ENCODE measurements around the gene ARPC1B. TPM values are rescaled to one million over a fixed set of nuclear protein-coding genes. Genes with fewer than 3 reads are reported as not detected.

The ARPC1B gene
- total RNA-seq = 450 and 486 TPM in 2 replicates

DNA sequence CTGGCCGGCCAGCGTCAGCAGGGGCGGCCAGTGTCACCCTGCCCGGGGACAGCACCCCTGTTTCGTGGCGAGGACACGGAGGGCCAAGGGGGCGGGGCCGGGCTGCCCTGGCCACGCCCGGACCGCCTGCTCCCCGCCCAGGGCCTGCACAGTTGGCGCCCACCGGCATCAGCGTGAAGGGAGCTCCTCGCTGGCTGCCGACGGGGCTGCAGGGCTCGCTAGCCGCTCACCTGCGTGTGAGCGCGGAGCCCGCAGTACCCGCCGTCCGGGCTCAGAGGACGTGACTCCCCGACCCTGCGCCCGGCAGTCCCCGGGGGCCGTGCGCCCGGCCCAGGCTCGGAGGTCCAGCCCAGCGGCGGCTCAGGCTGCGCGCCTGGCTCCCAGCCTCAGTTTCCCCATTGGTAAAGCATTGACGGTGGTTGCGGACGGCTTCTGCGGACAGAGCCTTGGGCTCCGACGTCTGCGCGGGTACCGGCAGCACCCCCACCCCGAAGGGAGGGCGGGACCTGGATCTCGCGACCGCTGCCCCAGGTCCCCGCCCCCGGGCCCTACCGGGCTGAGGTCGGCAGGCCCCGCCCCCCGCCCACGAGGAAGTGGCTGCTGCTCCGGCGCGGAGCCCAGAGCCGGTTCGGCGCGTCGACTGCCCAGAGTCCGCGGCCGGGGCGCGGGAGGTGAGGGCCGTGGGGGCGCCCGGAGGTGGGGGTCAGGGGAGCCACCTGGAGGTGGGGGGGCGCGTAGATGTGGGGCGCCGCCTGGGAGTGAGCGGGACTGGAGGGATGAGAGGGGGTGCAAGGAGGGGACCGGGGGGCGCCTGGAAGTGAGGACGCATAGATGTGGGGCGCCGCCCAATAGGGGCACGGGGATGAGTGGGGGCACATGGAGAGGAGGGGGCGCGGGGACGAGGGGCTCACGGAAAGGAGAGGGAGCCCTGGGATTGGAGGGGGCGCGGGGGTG is at the start of gene ARPC1B:
Gene ARPC1B, plus strand, starts transcription at position 620 of the 954 bp plus-strand sequence. CDS start 10,985 bp downstream, outside the sequence.

DNA sequence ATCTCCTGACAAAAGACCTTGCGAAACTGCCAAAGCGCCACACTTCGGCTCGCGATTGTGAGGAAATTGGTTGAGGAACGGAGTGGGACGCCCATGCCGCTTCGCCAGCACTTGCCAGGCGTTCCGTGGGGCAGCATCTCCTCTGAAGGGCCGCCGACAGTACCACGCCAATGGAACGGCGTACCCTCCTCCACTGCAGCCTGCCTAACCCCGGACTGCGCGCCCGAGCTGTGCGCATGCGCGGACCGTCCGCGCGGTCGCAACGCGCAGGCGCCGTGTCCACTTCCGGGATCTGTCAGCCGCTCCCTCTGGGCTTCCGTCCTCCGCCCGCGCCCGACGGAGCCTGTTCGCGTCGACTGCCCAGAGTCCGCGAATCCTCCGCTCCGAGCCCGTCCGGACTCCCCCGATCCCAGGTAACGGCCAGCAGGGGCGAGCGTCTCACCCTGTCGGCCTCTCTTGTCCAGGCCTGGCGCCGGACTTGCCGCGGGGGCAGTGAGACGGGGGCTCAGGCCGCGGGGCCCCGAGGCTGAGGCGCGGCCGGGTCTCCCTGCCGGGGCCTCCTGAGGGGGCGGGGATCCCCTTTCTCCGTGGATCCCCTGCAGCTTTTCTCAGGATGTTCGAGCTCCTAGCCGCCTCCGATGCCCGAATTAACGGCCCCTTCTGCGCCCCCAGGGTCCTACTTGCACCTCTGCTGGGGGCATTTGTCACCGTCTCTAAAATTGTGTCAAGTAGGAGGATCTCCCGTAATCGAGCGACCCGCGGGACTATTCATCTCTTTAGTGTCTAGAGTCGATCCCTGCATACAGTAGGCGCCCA is 48.7 kb upstream of the ARPC1B start, which contains the start of gene ARPC1A:
Gene ARPC1A, plus strand, starts transcription at position 307 of the 816 bp plus-strand sequence. CDS start 7,456 bp downstream, outside the sequence.

DNA sequence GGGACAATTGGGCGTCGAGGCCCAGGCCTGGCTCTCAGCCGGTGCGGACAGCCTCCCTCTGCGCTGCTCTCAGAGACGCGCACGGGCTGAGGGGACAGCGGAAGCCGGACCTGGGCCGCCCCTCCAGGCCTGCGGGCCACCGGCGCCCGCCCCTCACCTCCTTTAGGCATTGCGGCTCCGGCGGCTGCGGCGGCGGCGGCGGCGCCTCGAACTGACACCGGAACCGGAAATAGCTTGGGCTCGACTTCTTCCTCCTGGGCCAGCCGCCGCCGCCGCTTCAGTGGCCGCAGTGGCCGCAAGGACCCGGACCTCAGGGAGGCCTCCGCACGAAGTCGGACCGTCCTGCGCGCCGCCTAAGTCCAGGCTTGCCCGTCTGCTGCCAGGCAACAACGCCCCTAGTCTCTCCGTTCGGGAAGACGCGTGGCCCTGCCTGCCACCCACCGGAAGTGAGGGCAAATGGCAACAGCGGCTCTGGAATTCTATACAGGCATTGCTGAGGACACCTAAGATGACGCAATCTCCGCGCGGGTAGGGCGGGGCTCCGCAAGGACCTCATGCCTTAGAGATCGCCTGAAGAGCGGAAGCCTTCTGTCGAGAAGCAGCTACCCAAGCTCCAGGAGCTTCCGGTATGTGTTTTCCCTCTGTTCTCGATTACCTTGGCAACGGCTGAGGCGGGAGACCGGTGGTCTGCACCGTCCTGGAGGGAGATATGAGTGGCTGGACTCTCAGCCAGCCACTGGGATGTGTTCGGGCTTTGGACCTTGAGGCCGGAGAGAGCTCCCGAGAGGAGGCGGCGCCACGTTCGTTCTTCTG is 34.1 kb downstream of the ARPC1B start, which contains the start of the genes BUD31 and PDAP1:
Gene BUD31, plus strand, starts transcription at position 591 of the 813 bp plus-strand sequence. CDS start 2,124 bp downstream, outside the sequence.
Gene PDAP1, minus strand, starts transcription at position 219 of the 813 bp plus-strand sequence. Its CDS starts 49 bp downstream, at position 170.

DNA sequence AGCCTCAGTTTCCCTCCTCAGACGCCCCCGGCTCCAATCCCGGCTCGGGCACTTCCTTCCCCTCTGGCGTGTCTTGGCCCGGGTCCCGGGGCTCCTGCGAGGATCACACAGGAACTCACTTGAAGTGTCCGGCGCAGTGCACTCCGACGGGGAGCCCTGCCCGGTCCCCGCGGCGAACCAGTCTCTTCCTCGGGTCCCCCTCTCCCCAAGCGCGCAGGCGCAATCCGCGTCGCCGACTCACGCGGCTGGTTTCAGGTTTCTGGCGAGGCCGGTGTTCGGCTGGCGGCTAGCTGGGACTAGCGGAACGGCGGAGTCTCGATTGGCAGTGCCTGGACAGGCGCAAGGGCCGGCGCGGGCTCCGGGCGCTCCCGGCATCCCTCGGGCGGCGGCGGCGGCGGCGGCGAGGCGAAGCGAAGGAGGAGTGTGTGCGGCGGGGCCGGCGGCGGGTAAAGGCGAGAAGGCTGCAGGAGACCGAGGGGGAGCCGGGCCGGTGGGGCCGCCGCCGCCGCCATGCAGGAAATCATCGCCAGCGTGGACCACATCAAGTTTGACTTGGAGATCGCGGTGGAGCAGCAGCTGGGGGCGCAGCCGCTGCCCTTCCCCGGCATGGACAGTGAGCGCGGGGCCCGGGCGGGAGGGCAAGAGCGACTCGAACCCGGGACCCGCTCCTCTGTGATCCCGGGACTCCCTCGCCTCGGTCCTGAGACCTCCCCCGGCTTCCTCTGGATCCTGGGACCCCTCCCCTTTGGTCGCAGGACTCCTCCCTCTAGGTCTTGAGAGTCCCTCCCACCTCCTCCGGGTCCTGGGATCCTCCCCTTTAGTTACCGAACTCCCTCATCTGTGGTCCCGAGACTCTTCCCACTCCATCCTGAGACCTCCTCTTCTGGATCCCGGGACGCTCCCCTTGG is 64.3 kb downstream of the ARPC1B start, which contains the start of the genes CPSF4 and PTCD1:
Gene CPSF4, plus strand, starts transcription at position 371 of the 908 bp plus-strand sequence. Its CDS starts 140 bp downstream, at position 511.
Gene PTCD1, minus strand, starts transcription at position 226 of the 908 bp plus-strand sequence. CDS start 3,556 bp downstream, outside the sequence.

Other genes starting within 250 kb of the ARPC1B start
- gene SMURF1, start 230.6 kb upstream of the ARPC1B start, total RNA-seq = 21.3 and 29.0 TPM in 2 replicates
- 0.39 TPM in 1 of 2 replicates, not detected in the other for gene KPNA7, start 166.6 kb upstream of the ARPC1B start, total RNA-seq
- gene MYH16, start 101.9 kb upstream of the ARPC1B start, total RNA-seq = 1.1 and 1.2 TPM in 2 replicates
- 192 and 200 TPM in 2 replicates for gene ARPC1A, start 48.8 kb upstream of the ARPC1B start, total RNA-seq
- gene PDAP1, start 33.9 kb downstream of the ARPC1B start, total RNA-seq = 102 and 201 TPM in 2 replicates
- 75.7 and 110 TPM in 2 replicates for gene BUD31, start 34.2 kb downstream of the ARPC1B start, total RNA-seq
- gene PTCD1, start 64.1 kb downstream of the ARPC1B start, total RNA-seq = 2.7 and 8.9 TPM in 2 replicates
- 27.7 and 33.9 TPM in 2 replicates for gene CPSF4, start 64.2 kb downstream of the ARPC1B start, total RNA-seq
- gene ATP5MF, start 91.4 kb downstream of the ARPC1B start, total RNA-seq = 2,257 and 3,102 TPM in 2 replicates
- gene ZNF789, start 98.2 kb downstream of the ARPC1B start, total RNA-seq = 0.86 and 3.5 TPM in 2 replicates
- 14.7 and 14.8 TPM in 2 replicates for gene ZNF394, start 125.6 kb downstream of the ARPC1B start, total RNA-seq
- gene ZKSCAN5, start 129.9 kb downstream of the ARPC1B start, total RNA-seq = 6.4 and 7.0 TPM in 2 replicates
- gene FAM200A, start 177.4 kb downstream of the ARPC1B start, total RNA-seq = 3.4 and 4.7 TPM in 2 replicates
- 44.3 and 46.9 TPM in 2 replicates for gene ZNF655, start 183.9 kb downstream of the ARPC1B start, total RNA-seq
- 0.47 TPM in 1 of 2 replicates, not detected in the other for gene TMEM225B, start 223.5 kb downstream of the ARPC1B start, total RNA-seq
- 5.6 and 10.6 TPM in 2 replicates for gene ZSCAN25, start 242.2 kb downstream of the ARPC1B start, total RNA-seq

All from hair follicular keratinocyte (primary cell).